ENCODE data around the gene RADX.

Gene RADX

DNA sequence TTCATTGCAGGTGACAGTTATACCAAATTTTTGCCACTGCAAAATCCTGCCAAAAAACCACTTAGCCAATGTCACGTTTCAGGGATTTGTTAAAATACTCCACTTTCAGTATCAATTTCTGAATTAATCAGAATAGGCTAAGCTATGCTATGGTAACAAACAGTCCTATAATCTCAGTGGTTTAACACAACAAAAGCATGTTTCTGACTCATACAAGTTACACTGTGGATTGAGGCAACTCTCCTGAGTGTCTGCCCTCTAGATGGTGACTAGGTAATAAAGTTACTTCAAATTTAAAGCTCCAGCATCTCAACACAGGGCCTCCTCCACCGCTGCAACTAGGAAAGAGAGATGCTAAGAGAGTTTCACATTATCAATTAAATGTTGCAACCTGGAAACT, 23.0 kb upstream of the RADX start:
- no peak for TF ChIP-seq SIN3A (IDR thresholded peaks at IDR 0.05; ENCODE audit: borderline replicate concordance, insufficient read depth, low read length)
- no peak for TF ChIP-seq REST (IDR thresholded peaks at IDR 0.05; ENCODE audit: insufficient read depth in 1 of 2, low read depth in 2 of 2, low read length in 2 of 2)

GRCh38 chrX:106599411-106599810, 12.4 kb upstream of the RADX start:
- no peak for TF ChIP-seq TAF1 (IDR thresholded peaks at IDR 0.05; ENCODE audit: borderline replicate concordance, insufficient read depth, low read length)
- TF ChIP-seq REST (IDR thresholded peaks at IDR 0.05; ENCODE audit: insufficient read depth in 1 of 2, low read depth in 2 of 2, low read length in 2 of 2): no peak
- no peak for TF ChIP-seq SIN3A (IDR thresholded peaks at IDR 0.05; ENCODE audit: borderline replicate concordance, insufficient read depth, low read length)
- no peak for TF ChIP-seq POLR2AphosphoS5 (IDR thresholded peaks at IDR 0.05; ENCODE audit: low read depth, low read length)
- TF ChIP-seq FOXP2 (optimal IDR thresholded peaks at IDR 0.05; ENCODE audit: borderline replicate concordance, extremely low read depth, extremely low read length, insufficient read depth): no peak

GRCh38 chrX:106606571-106606970, 5.2 kb upstream of the RADX start:
- no peak for TF ChIP-seq POLR2AphosphoS5 (IDR thresholded peaks at IDR 0.05; ENCODE audit: low read depth, low read length)
- TF ChIP-seq FOXP2 (optimal IDR thresholded peaks at IDR 0.05; ENCODE audit: borderline replicate concordance, extremely low read depth, extremely low read length, insufficient read depth): no peak
- no peak for TF ChIP-seq SIN3A (IDR thresholded peaks at IDR 0.05; ENCODE audit: borderline replicate concordance, insufficient read depth, low read length)
- no peak for TF ChIP-seq REST (IDR thresholded peaks at IDR 0.05; ENCODE audit: insufficient read depth in 1 of 2, low read depth in 2 of 2, low read length in 2 of 2)
- TF ChIP-seq TAF1 (IDR thresholded peaks at IDR 0.05; ENCODE audit: borderline replicate concordance, insufficient read depth, low read length): no peak

DNA sequence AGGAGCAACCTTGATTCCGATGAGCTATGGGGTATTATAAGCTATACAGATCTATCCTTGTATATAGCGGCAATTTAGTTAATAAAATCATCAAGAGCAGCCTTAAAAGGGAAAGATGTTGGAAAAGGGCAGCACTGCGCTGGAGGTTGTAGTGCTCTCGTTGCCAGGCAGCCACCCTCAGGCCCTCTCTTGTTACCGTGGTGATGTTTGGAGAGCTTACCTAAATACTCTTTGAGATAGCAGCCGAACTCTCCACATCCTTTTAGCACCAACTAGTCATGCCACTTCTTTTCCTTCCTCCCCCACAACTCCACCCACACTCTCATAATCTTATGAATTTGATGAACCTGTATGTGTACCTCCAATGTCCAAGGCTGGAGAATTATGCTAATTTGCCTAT, 3.8 kb upstream of the RADX start:
- no peak for TF ChIP-seq SIN3A (IDR thresholded peaks at IDR 0.05; ENCODE audit: borderline replicate concordance, insufficient read depth, low read length)
- no peak for TF ChIP-seq FOXP2 (optimal IDR thresholded peaks at IDR 0.05; ENCODE audit: borderline replicate concordance, extremely low read depth, extremely low read length, insufficient read depth)
- no peak for TF ChIP-seq REST (IDR thresholded peaks at IDR 0.05; ENCODE audit: insufficient read depth in 1 of 2, low read depth in 2 of 2, low read length in 2 of 2)
- TF ChIP-seq POLR2AphosphoS5 (IDR thresholded peaks at IDR 0.05; ENCODE audit: low read depth, low read length): no peak
- TF ChIP-seq TAF1 (IDR thresholded peaks at IDR 0.05; ENCODE audit: borderline replicate concordance, insufficient read depth, low read length): no peak

DNA sequence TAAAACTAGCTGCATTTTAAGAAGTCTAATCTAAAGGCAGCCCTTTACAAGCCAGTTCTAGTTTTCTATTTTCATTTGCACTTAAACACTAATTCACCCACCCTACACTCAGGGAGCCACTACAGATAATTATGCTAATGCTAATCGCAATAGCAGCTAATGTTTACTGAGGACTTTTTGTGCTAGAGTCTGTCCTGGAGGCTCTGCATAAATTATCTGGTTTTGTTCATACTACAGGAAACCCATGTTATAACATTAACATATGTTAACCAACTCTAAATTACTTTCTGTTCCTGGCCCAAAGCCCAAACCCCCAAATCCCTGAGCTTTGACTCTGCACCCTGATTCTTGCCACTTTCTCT, 480 bp upstream of the RADX start:
- TF ChIP-seq TAF1 (IDR thresholded peaks at IDR 0.05; ENCODE audit: borderline replicate concordance, insufficient read depth, low read length) (no peak), SIN3A (IDR thresholded peaks at IDR 0.05; ENCODE audit: borderline replicate concordance, insufficient read depth, low read length) (no peak), REST (IDR thresholded peaks at IDR 0.05; ENCODE audit: insufficient read depth in 1 of 2, low read depth in 2 of 2, low read length in 2 of 2) (no peak), POLR2AphosphoS5 (IDR thresholded peaks at IDR 0.05; ENCODE audit: low read depth, low read length) (no peak), FOXP2 (optimal IDR thresholded peaks at IDR 0.05; ENCODE audit: borderline replicate concordance, extremely low read depth, extremely low read length, insufficient read depth) (no peak)
